KMS-11 (cell line): ENCODE results near the gene RALGPS1.

Experiments
- H2AFZ ChIP-seq: fragments of 200-600 bp; sonication (generic); 2 replicates; pipeline ENCODE4 v1.6.1; 2016; ENCODE audit warnings: antibody characterized with exemption, mixed run types, low read depth
- H3K27ac ChIP-seq: fragments of 200-600 bp; sonication (generic); 2 replicates; pipeline ENCODE4 v1.6.1; 2016; ENCODE audit warnings: mild to moderate bottlenecking, mixed run types
- H3K27me3 ChIP-seq: fragments of 200-600 bp; sonication (generic); 2 replicates; pipeline ENCODE4 v1.6.1; 2017; ENCODE audit warnings: mild to moderate bottlenecking, low read depth, mixed run types, moderate library complexity; ENCODE audit not compliant: insufficient read depth
- H3K36me3 ChIP-seq: fragments of 200-600 bp; sonication (generic); 2 replicates; pipeline ENCODE4 v1.6.1; 2017; ENCODE audit warnings: mild to moderate bottlenecking, mixed run types; ENCODE audit not compliant: insufficient read depth
- H3K4me1 ChIP-seq: fragments of 200-600 bp; sonication (generic); 2 replicates; pipeline ENCODE4 v1.6.1; 2016; ENCODE audit warnings: mild to moderate bottlenecking, low read depth, mixed run types; ENCODE audit not compliant: poor library complexity, severe bottlenecking
- H3K4me2 ChIP-seq: fragments of 200-600 bp; sonication (generic); 2 replicates; pipeline ENCODE4 v1.7.0; 2016; ENCODE audit warnings: mild to moderate bottlenecking, mixed run types
- H3K4me3 ChIP-seq: fragments of 200-600 bp; sonication (generic); IDR thresholded peaks from 2 replicates; pipeline ENCODE4 v1.6.1; 2017; ENCODE audit warnings: low read depth, low read length, mixed read lengths; ENCODE audit not compliant: insufficient read depth
- H3K79me2 ChIP-seq: fragments of 200-600 bp; sonication (generic); 2 replicates; pipeline ENCODE4 v1.6.1; 2016; ENCODE audit warnings: low read depth, mixed run types; ENCODE audit not compliant: insufficient read depth
- H3K9ac ChIP-seq: fragments of 200-600 bp; sonication (generic); 2 replicates; pipeline ENCODE4 v1.6.1; 2016; ENCODE audit warnings: mild to moderate bottlenecking, mixed run types
- H4K20me1 ChIP-seq: fragments of 200-600 bp; sonication (generic); 2 replicates; pipeline ENCODE4 v1.6.1; 2016; ENCODE audit warnings: mild to moderate bottlenecking, mixed run types; ENCODE audit not compliant: insufficient read depth
- CTCF ChIP-seq: fragments of 200-600 bp; sonication (generic); conservative IDR thresholded peaks from 2 replicates; pipeline ENCODE4 v1.6.1; 2017; ENCODE audit warnings: low read depth, mild to moderate bottlenecking, antibody characterized with exemption, low read length, moderate library complexity, mixed read lengths

RALGPS1 gene

DNA sequence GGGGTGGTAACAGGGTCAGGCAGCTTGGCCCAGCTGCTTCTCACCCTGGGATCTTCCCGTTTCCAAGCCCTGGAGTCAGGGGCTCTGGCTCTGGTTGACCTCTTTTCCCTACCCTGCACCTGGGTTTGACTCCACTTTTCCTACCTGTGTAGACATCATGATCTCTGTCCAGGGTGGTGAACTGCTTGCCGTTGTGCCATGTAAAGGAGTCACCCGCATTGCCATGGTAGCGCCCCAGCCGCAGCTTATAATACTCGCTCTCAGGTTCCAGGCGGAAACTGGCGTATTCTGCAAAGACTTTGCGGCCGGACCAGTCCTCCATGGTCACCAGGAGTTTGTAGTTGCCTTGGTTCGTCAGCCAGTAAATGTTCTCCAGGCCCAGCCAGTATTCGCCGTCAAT, 176.9 kb downstream of the RALGPS1 start:
- no peak overlapping the region for H3K9ac ChIP-seq
- no peaks in the 10 kb centered on the region for H3K79me2 ChIP-seq
- H2AFZ ChIP-seq: no peak overlapping the region
- no peak overlapping the region for H3K4me3 ChIP-seq
- no peaks in the 10 kb centered on the region for H4K20me1 ChIP-seq
- no peaks in the 10 kb centered on the region for H3K36me3 ChIP-seq
- no peak overlapping the region for H3K4me2 ChIP-seq
- no peaks in the 10 kb centered on the region for H3K4me1 ChIP-seq
- H3K27me3 ChIP-seq: no peaks in the 10 kb centered on the region
- no peak overlapping the region for H3K27ac ChIP-seq
- no peak for TF ChIP-seq CTCF

DNA sequence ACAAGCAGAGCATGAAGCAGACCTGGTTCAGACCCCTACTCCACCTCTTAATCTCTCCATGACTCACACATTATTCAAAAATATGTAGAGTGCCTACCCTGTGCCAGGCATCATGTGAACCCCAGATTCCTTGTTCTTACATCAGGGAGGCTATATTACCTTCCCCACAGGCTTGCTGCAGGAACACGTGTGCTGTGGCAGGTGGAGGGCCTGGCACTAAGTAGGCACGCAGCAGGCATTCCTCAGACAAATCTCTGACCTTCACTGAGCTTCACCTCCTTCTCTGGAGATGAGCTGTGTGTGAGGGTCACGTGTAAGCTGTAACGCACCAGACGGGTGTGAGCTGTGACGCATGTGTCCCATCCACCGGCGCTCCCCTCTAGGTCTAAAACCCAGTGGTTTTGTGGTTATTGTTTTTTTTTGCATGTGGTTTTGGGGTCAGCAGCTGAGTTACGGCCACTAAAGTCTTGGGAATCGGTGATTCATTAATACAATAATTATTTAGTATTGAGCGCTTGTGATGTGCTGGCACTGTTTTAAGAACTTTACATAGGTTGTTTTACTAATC, 177.5 kb downstream of the RALGPS1 start:
- no peaks in the 10 kb centered on the region for H3K4me1 ChIP-seq
- H3K4me2 ChIP-seq: no peak overlapping the region
- no peak overlapping the region for H3K27ac ChIP-seq
- no peak overlapping the region for H3K4me3 ChIP-seq
- no peaks in the 10 kb centered on the region for H3K79me2 ChIP-seq
- H2AFZ ChIP-seq: no peak overlapping the region
- no peaks in the 10 kb centered on the region for H3K36me3 ChIP-seq
- no peak overlapping the region for H3K9ac ChIP-seq
- TF ChIP-seq CTCF: no peak
- no peaks in the 10 kb centered on the region for H3K27me3 ChIP-seq
- H4K20me1 ChIP-seq: no peaks in the 10 kb centered on the region

- H3K4me3 ChIP-seq: no peak overlapping the region
- no peaks in the 10 kb centered on the region for H3K27me3 ChIP-seq
- H4K20me1 ChIP-seq: no peaks in the 10 kb centered on the region
- no peak for TF ChIP-seq CTCF
- H3K79me2 ChIP-seq: no peaks in the 10 kb centered on the region
- H3K4me2 ChIP-seq: no peak overlapping the region
- H3K4me1 ChIP-seq: no peaks in the 10 kb centered on the region
- H3K9ac ChIP-seq: no peak overlapping the region
- H2AFZ ChIP-seq: no peak overlapping the region
- no peak overlapping the region for H3K27ac ChIP-seq
- no peaks in the 10 kb centered on the region for H3K36me3 ChIP-seq
Observed at GRCh38 chr9:127093319-127094020, 178.9 kb downstream of the RALGPS1 start.

DNA sequence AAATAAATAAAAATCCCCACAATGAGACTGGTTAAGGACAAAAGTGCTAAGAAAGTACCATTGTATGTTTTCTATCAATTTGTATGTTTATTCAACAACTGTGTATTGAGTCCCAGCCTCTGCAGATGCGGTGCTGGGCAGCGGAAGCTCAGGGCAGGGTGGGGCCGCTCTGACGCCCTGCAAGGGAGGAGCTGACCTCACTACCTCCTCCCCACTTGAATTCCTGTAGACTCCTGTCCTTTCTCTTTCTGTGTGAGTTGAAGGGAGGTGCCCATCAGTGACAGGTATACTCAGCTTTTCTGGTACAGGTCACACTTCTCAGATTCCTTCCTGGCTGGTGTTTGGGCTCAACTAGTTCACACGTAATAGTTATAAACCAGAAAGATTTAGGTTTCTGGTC, 180.8 kb downstream of the RALGPS1 start:
- Histone ChIP-seq H3K4me3 (no peak overlapping the region), H3K27ac (no peak overlapping the region), H3K36me3 (no peaks in the 10 kb centered on the region), H3K9ac (no peak overlapping the region), H3K79me2 (no peaks in the 10 kb centered on the region), H2AFZ (no peak overlapping the region), H3K4me1 (no peaks in the 10 kb centered on the region), H4K20me1 (no peaks in the 10 kb centered on the region), H3K27me3 (no peaks in the 10 kb centered on the region), H3K4me2 (no peak overlapping the region)
- TF ChIP-seq CTCF: no peak
